SK-N-MC (cell line): ENCODE data around the gene CA10.

Source experiments
- EZH2 ChIP-seq: fragments of 200-600 bp; sonication (generic); IDR thresholded peaks from one replicate; pipeline ENCODE4 v1.6.1; 2017; ENCODE audit warnings: antibody characterized with exemption
- FOXP2 ChIP-seq: optimal IDR thresholded peaks from 2 replicates; pipeline ENCODE3; 2011; ENCODE audit warnings: mild to moderate bottlenecking, moderate library complexity; ENCODE audit not compliant: insufficient read depth; ENCODE audit errors: extremely low read length, control extremely low read depth
- POLR2AphosphoS5 ChIP-seq: IDR thresholded peaks from 2 replicates; pipeline ENCODE4 v1.6.1; 2012; ENCODE audit warnings: mild to moderate bottlenecking, low read depth, low read length, borderline replicate concordance

DNA sequence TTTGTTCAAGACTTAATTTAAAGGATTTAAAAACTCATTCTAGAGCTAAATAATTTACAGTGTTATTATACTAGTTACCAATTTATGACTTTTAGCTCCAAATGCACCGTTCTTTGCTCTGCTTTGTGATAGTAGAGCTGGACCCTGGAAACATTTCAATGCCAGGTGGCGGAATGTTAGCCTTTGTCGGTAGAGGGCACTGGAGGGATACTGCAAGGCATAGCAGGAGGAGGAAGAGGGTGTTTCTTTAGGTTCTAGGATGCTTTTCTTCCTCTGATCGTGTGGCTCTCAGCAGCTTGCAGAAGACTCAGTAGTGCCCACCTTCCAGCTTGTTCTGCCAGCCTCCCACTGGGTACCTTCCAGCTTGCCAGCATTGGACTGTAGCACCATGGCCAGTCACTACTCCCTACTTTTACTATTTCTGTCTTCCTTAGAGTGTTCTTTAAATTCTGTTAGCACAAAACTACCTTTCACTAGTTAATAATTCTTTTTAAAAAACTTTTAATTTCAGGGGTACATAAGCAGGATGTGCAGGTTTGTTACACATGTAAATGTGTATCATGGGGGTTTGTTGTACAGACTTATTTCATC is 572.9 kb downstream of the CA10 start:
- TF ChIP-seq POLR2AphosphoS5: no peak
- no peak for TF ChIP-seq EZH2
- TF ChIP-seq FOXP2: no peak
